Neural cell (in vitro differentiated cells): ENCODE data around the gene GRB2.

Source experiments
- CTCF ChIP-seq: fragments of 450-650 bp; IDR thresholded peaks from 2 replicates; pipeline ENCODE4 v1.5.1; 2014; ENCODE audit warnings: antibody characterized with exemption, mild to moderate bottlenecking, moderate library complexity; ENCODE audit not compliant: poor library complexity, severe bottlenecking
- EZH2 ChIP-seq: fragments of 200-600, 300-800 bp; shearing (Covaris generic), sonication (generic); IDR thresholded peaks from 2 replicates; pipeline ENCODE4 v1.6.1; 2014; ENCODE audit warnings: antibody characterized with exemption, low read length, borderline replicate concordance, mild to moderate bottlenecking; ENCODE audit not compliant: insufficient read depth, poor library complexity, severe bottlenecking
- REST ChIP-seq: IDR thresholded peaks from 2 replicates; pipeline ENCODE4 v1.6.1; 2012; ENCODE audit warnings: borderline replicate concordance

GRCh38 chr17:75367312-75367711 is 38.2 kb downstream of the GRB2 start:
- TF ChIP-seq CTCF (no peak), REST (no peak), EZH2 (no peak)
